Left lung (tissue), 10 donors: ENCODE results near the gene GRIA3. TPM values are rescaled to one million over a fixed set of nuclear protein-coding genes. Genes with fewer than 3 reads are reported as not detected.

Experiments
- ATAC-seq: fragments of 200-7000 bp; cut with Tn5 transposase; one replicate; pipeline ENCODE4 v1.9.1; 2020; ENCODE audit warnings: moderate library complexity
- DNase-seq, 4 donors: peaks; one replicate each; pipeline ENCODE4 v3.0.0-alpha.2; 2013 to 2020
- H3K27ac ChIP-seq, 2 donors: fragments of 200-600 bp; sonication (generic) in 1 of 2; one replicate each; pipeline versions ENCODE4 v1.5.0 to v1.8.0; 2020 to 2021
- H3K27me3 ChIP-seq, 2 donors: fragments of 200-600 bp; sonication (generic) in 1 of 2; one replicate each; pipeline versions ENCODE4 v1.5.0 to v1.8.0; 2020 to 2021
- H3K36me3 ChIP-seq, 2 donors: fragments of 200-600 bp; sonication (generic) in 1 of 2; one replicate each; pipeline versions ENCODE4 v1.5.0 to v1.8.0; 2020 to 2021
- H3K4me1 ChIP-seq, 2 donors: fragments of 200-600 bp; one replicate each; pipeline ENCODE4 v1.8.0; 2021
- H3K4me3 ChIP-seq, 2 donors: fragments of 200-600 bp; sonication (generic) in 1 of 2; one replicate each; pipeline versions ENCODE4 v1.5.0 to v1.8.0; 2020 to 2021; ENCODE audit warnings: mild to moderate bottlenecking in 1 of 2
- H3K9me3 ChIP-seq, 2 donors: fragments of 200-600 bp; sonication (generic) in 1 of 2; one replicate each; pipeline versions ENCODE4 v1.5.0 to v1.8.0; 2020 to 2021
- CTCF ChIP-seq, 2 donors: fragments of 200-600 bp; sonication (generic) in 1 of 2; IDR thresholded peaks; one replicate each; pipeline versions ENCODE4 v1.5.0 to v1.8.0; 2021; ENCODE audit warnings: antibody characterized with exemption in 2 of 2
- intact Hi-C, 2 donors: fragments of 100-400 bp; cut with DNase I; formaldehyde crosslinking; loops; one replicate each; pipeline versions ENCODE4 v1.11.2 to v1.14.2; 2022
- polyA plus RNA-seq, 6 donors: library from polyadenylated mRNA; unstranded; fragments of 120-200 nt; gene quantifications; one replicate each; pipeline ENCODE4 v1.2.1, GENCODE V29; 2013; ENCODE audit not compliant: insufficient read length in 6 of 6
- total RNA-seq, 2 donors: library from RNA; stranded (reverse); fragmentation: NEBNext Ultra II Directional; extraction: Animal tissue kit (Norgen Biotek cat#: 25700); gene quantifications; one replicate each; pipeline ENCODE4 v1.2.1, GENCODE V29; 2021
- donor health status: DM: no; HTN: yes; CAD: no.
- donor health status: DM: no; HTN: no; CAD: no.

Gene GRIA3
- total and polyA plus RNA-seq, 8 donors, result 0.35 to 2.3 (median 0.68) TPM

GRCh38 chrX:123337886-123338639, 154.0 kb downstream of the GRIA3 start:
- no peaks in the 10 kb centered on the region for H3K4me1 ChIP-seq

GRCh38 chrX:123339221-123339905, 155.3 kb downstream of the GRIA3 start:
- no peak overlapping the region for H3K27ac ChIP-seq
- H3K27me3 ChIP-seq, result no peaks in the 10 kb centered on the region
- H3K4me1 ChIP-seq, result no peaks in the 10 kb centered on the region
- H3K4me3 ChIP-seq, result no peak overlapping the region
- DNase-seq (no peak), ATAC-seq (no peak)
- intact Hi-C loops, result no loop called here
- no peaks in the 10 kb centered on the region for H3K36me3 ChIP-seq
- no peaks in the 10 kb centered on the region for H3K9me3 ChIP-seq
- TF ChIP-seq CTCF (IDR thresholded peaks at IDR 0.05), result no peak

More at GRCh38 chrX:123337886-123338639, 154.0 kb downstream of the GRIA3 start:
- no peak for DNase-seq
- no peaks in the 10 kb centered on the region for H3K36me3 ChIP-seq
- intact Hi-C loops, result no loop called here
- ATAC-seq, result no peak
- H3K9me3 ChIP-seq, result no peaks in the 10 kb centered on the region
- no peak for TF ChIP-seq CTCF (IDR thresholded peaks at IDR 0.05)
- H3K4me3 ChIP-seq, result no peak overlapping the region
- no peaks in the 10 kb centered on the region for H3K27me3 ChIP-seq
- H3K27ac ChIP-seq, result no peak overlapping the region

GRCh38 chrX:123340696-123341095, 156.6 kb downstream of the GRIA3 start:
- DNase-seq (no peak), ATAC-seq (no peak)
- H3K36me3 ChIP-seq, result no peaks in the 10 kb centered on the region
- H3K27me3 ChIP-seq, result no peaks in the 10 kb centered on the region
- no peaks in the 10 kb centered on the region for H3K9me3 ChIP-seq
- no peak for TF ChIP-seq CTCF (IDR thresholded peaks at IDR 0.05)
- no peak overlapping the region for H3K4me3 ChIP-seq
- no peaks in the 10 kb centered on the region for H3K4me1 ChIP-seq
- no peak overlapping the region for H3K27ac ChIP-seq
- intact Hi-C loops, result no loop called here

GRCh38 chrX:123348468-123348867, 164.4 kb downstream of the GRIA3 start:
- ATAC-seq (no peak), DNase-seq (no peak)
- intact Hi-C loops, result no loop called here
- H3K9me3 ChIP-seq, result no peaks in the 10 kb centered on the region
- H3K27ac ChIP-seq, result no peak overlapping the region
- no peaks in the 10 kb centered on the region for H3K36me3 ChIP-seq
- H3K4me3 ChIP-seq, result no peak overlapping the region
- no peak for TF ChIP-seq CTCF (IDR thresholded peaks at IDR 0.05)
- H3K27me3 ChIP-seq, result no peaks in the 10 kb centered on the region
- H3K4me1 ChIP-seq, result no peaks in the 10 kb centered on the region

- TF ChIP-seq CTCF (IDR thresholded peaks at IDR 0.05), result no peak
- no peak overlapping the region for H3K27ac ChIP-seq
- DNase-seq (no peak), ATAC-seq (no peak)
- H3K4me3 ChIP-seq, result no peak overlapping the region
- H3K27me3 ChIP-seq, result no peaks in the 10 kb centered on the region
- no peaks in the 10 kb centered on the region for H3K9me3 ChIP-seq
- H3K4me1 ChIP-seq, result no peaks in the 10 kb centered on the region
- intact Hi-C loops, result no loop called here
- H3K36me3 ChIP-seq, result no peaks in the 10 kb centered on the region
These were observed 166.1 kb downstream of the GRIA3 start for GRCh38 chrX:123350226-123350625.
